ENCODE data around the gene C10orf120.

The C10orf120 gene

DNA sequence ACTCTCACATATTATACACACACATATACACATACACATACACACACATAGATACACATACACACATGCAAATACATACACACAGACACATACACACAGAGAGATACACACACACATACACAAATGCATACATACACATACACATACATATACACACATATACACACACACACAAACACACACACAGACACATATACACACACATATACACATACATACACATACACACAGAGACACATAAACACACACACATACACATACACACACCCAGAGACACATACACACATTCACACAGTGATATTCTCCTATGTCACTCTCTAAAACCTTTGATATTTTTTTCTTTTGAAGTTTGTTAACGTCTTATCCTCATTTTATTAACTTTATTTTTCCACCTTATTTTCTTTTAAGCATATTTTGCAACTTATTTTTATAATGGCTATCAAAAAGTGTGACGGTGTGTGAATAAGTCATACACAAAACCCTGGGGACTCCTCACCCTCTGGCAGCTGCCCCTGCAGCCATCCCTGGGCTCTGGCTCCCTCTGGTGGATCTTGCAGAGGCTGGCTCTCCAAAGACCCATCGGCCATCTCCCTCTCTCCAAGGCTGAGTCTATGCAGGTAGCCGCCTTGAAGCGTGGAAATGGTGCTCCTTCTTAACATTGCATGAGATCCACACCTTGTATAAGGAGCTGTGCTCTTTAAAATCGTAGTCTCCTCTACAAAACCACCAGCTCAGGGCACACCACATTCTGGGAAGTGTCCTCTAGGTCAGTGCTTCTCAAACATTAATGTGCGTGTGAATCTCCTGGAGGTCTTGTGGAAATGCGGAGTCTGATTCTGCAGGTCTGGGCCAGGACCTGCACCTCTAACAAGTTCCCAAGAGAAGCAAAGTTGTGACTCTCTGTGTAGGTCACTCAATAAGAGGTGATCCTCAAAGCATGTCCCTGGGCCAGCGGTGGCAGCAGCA is 4.1 kb upstream of the C10orf120 start:
- Histone ChIP-seq H3K4me2 (ENCODE audit: low read length) (no peak overlapping the region), H3K27ac (ENCODE audit: low read depth, low read length) (no peak overlapping the region), H4K20me1 (ENCODE audit: control insufficient read depth, insufficient read depth, low read depth, low read length) (no peaks in the 10 kb centered on the region), H3K36me3 (ENCODE audit: control insufficient read depth, low read length) (no peaks in the 10 kb centered on the region), H3K9me2 (replicated peaks; ENCODE audit: control insufficient read depth, low read length) (no peaks in the 10 kb centered on the region), H3K79me2 (ENCODE audit: control insufficient read depth, low read length) (no peaks in the 10 kb centered on the region), H3K9me3 (ENCODE audit: control insufficient read depth, insufficient read depth, low read length) (no peaks in the 10 kb centered on the region), H3K27me3 (ENCODE audit: control insufficient read depth, low read length) (no peaks in the 10 kb centered on the region; the same call in 1 of the 2 replicates), H3K4me1 (ENCODE audit: control insufficient read depth, low read length) (no peaks in the 10 kb centered on the region), H3F3A (ENCODE audit: control insufficient read depth, insufficient read depth) (no peaks in the 10 kb centered on the region), H3K4me3 (ENCODE audit: low read length) (no peak overlapping the region)
- no peak for TF ChIP-seq EZH2phosphoT487 (IDR thresholded peaks at IDR 0.05; ENCODE audit: borderline replicate concordance, low read length)
- TF ChIP-seq, protein P1, sequence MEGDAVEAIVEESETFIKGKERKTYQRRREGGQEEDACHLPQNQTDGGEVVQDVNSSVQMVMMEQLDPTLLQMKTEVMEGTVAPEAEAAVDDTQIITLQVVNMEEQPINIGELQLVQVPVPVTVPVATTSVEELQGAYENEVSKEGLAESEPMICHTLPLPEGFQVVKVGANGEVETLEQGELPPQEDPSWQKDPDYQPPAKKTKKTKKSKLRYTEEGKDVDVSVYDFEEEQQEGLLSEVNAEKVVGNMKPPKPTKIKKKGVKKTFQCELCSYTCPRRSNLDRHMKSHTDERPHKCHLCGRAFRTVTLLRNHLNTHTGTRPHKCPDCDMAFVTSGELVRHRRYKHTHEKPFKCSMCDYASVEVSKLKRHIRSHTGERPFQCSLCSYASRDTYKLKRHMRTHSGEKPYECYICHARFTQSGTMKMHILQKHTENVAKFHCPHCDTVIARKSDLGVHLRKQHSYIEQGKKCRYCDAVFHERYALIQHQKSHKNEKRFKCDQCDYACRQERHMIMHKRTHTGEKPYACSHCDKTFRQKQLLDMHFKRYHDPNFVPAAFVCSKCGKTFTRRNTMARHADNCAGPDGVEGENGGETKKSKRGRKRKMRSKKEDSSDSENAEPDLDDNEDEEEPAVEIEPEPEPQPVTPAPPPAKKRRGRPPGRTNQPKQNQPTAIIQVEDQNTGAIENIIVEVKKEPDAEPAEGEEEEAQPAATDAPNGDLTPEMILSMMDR (IDR thresholded peaks at IDR 0.05; ENCODE audit: low read depth, low read length, poor library complexity, severe bottlenecking), result peak; percentile 79

DNA sequence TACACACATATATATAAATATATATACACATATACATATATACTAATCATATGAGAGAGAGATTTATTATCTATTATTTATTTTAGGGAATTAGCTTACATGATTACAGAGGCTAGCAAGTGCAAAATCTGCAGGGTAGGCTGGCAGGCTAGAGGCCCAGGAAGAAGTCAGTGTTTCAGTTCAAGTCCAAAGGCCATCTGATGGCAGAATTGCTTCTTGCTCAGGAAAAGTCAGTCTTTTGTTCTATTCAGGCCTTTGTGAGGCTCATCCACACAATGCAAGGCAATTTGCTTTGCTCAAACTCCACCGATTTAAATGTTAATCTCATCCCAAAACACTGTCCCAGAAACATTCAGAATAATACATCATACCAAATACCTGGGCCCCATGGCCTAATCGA is 2.6 kb upstream of the C10orf120 start:
- Histone ChIP-seq H3K27me3 (ENCODE audit: control insufficient read depth, low read length) (no peaks in the 10 kb centered on the region; the same call in 1 of the 2 replicates), H3K4me3 (ENCODE audit: low read length) (no peak overlapping the region), H3F3A (ENCODE audit: control insufficient read depth, insufficient read depth) (no peaks in the 10 kb centered on the region), H3K4me2 (ENCODE audit: low read length) (no peak overlapping the region), H3K9me2 (replicated peaks; ENCODE audit: control insufficient read depth, low read length) (no peaks in the 10 kb centered on the region), H4K20me1 (ENCODE audit: control insufficient read depth, insufficient read depth, low read depth, low read length) (no peaks in the 10 kb centered on the region), H3K9me3 (ENCODE audit: control insufficient read depth, insufficient read depth, low read length) (no peaks in the 10 kb centered on the region), H3K36me3 (ENCODE audit: control insufficient read depth, low read length) (no peaks in the 10 kb centered on the region), H3K4me1 (ENCODE audit: control insufficient read depth, low read length) (no peaks in the 10 kb centered on the region), H3K27ac (ENCODE audit: low read depth, low read length) (no peak overlapping the region), H3K79me2 (ENCODE audit: control insufficient read depth, low read length) (no peaks in the 10 kb centered on the region)
- TF ChIP-seq, protein P1 (IDR thresholded peaks at IDR 0.05; ENCODE audit: low read depth, low read length, poor library complexity, severe bottlenecking), result no peak
- no peak for TF ChIP-seq EZH2phosphoT487 (IDR thresholded peaks at IDR 0.05; ENCODE audit: borderline replicate concordance, low read length)

DNA sequence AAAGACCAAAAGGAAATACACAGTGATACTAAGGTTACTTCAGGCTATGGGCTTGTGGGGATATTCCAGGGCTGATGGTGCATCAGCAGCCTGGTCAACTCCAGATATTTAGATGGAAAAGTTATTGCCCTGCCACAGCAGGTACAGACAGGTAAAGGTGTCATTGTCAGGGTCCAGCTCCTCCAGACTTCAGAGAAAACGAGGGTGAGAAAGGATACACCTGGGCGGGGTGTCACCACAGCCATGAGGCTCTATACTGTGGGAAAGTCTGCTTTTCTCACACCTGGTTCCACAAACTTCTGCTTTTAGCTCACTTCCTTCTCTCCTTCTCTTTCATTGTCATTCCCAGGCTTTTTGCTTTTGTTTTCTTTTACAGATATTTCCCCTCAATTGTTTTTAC is 2.0 kb upstream of the C10orf120 start:
- Histone ChIP-seq H3F3A (ENCODE audit: control insufficient read depth, insufficient read depth) (no peaks in the 10 kb centered on the region), H3K79me2 (ENCODE audit: control insufficient read depth, low read length) (no peaks in the 10 kb centered on the region), H3K4me1 (ENCODE audit: control insufficient read depth, low read length) (no peaks in the 10 kb centered on the region), H3K4me2 (ENCODE audit: low read length) (no peak overlapping the region), H3K27me3 (ENCODE audit: control insufficient read depth, low read length) (no peaks in the 10 kb centered on the region; the same call in 1 of the 2 replicates), H4K20me1 (ENCODE audit: control insufficient read depth, insufficient read depth, low read depth, low read length) (no peaks in the 10 kb centered on the region), H3K36me3 (ENCODE audit: control insufficient read depth, low read length) (no peaks in the 10 kb centered on the region), H3K4me3 (ENCODE audit: low read length) (no peak overlapping the region), H3K27ac (ENCODE audit: low read depth, low read length) (no peak overlapping the region), H3K9me2 (replicated peaks; ENCODE audit: control insufficient read depth, low read length) (no peaks in the 10 kb centered on the region), H3K9me3 (ENCODE audit: control insufficient read depth, insufficient read depth, low read length) (no peaks in the 10 kb centered on the region)
- TF ChIP-seq, protein P1 (IDR thresholded peaks at IDR 0.05; ENCODE audit: low read depth, low read length, poor library complexity, severe bottlenecking), result no peak
- TF ChIP-seq EZH2phosphoT487 (IDR thresholded peaks at IDR 0.05; ENCODE audit: borderline replicate concordance, low read length), result no peak

Measured in DOHH2 (cell line).